ENCODE data around the gene SIPA1.
"Not testable (repeated sequence)": the region's sequence is repeated elsewhere in the genome, so short reads cannot be mapped to it uniquely, and the experiment has no call there.

SIPA1 gene

GRCh38 chr11:65623177-65623576 is 14.7 kb upstream of the SIPA1 start:
- DNase-seq (ENCODE audit: low spot score), result no peak

- DNase-seq (ENCODE audit: low spot score), result no peak
Observed at GRCh38 chr11:65623852-65624616, 13.9 kb upstream of the SIPA1 start.

- no peak for DNase-seq (ENCODE audit: low spot score)
Observed at GRCh38 chr11:65624931-65625627, 12.8 kb upstream of the SIPA1 start.

DNA sequence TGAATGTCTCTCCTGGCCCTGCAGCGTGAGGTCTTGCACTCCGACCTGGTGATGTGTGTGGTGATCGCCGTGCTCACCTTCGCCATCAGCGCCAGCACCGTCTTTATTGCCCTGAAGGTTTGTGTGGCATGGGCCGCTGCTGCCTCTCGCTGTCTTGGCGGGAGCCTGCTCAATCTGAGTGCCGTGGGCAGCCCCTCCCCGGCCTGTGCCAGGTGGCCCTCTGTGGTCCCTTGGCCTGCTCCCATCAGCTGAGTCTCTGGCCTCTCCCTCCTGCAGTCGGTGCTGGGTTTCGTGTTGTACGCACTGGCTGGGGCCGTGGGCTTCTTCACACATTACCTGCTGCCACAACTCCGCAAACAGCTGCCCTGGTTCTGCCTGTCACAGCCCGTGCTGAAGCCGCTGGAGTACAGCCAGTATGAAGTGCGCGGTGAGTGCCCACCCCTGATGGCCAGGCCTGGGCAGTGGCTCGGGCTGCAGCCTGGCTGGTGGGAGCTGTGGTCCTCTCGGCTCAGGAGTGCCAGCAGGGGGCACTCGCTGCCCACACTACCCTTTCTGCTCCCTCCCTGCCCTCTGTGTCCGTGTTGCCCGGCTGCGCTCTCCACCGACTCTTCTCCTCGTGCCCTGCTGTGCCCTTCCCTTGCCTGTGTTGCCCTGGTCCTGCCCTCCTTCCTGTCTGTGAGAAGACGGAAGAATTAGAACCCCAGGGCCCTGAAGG is 12.1 kb upstream of the SIPA1 start:
- peak; percentile 84 for DNase-seq (ENCODE audit: low spot score)

GRCh38 chr11:65627202-65627601 is 10.7 kb upstream of the SIPA1 start:
- no peak for DNase-seq (ENCODE audit: low spot score)

GRCh38 chr11:65629579-65629978 is 8.3 kb upstream of the SIPA1 start:
- DNase-seq (ENCODE audit: low spot score), result no peak

DNA sequence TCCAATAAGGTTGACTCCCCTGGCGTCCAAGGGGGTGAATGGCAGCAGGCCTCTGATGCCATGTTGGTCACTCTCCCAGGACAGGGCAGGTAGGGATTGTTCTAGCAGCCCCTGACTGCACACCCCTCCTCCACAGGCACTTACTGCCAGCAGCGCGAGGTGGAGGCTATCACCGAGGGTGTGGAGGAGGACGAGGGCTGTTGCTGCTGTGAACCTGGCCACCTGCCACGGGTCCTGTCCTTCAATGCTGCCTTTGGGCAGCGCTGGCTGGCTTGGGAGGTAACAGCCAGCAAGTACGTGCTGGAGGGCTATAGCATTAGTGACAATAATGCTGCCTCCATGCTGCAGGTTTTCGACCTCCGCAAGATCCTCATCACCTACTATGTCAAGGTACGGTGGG is 7.7 kb upstream of the SIPA1 start:
- no peak for DNase-seq (ENCODE audit: low spot score)

GRCh38 chr11:65633390-65634108 is 4.4 kb upstream of the SIPA1 start:
- DNase-seq (ENCODE audit: low spot score), result no peak

- DNase-seq (ENCODE audit: low spot score), result no peak
Observed at GRCh38 chr11:65634109-65634436, 3.8 kb upstream of the SIPA1 start.

DNA sequence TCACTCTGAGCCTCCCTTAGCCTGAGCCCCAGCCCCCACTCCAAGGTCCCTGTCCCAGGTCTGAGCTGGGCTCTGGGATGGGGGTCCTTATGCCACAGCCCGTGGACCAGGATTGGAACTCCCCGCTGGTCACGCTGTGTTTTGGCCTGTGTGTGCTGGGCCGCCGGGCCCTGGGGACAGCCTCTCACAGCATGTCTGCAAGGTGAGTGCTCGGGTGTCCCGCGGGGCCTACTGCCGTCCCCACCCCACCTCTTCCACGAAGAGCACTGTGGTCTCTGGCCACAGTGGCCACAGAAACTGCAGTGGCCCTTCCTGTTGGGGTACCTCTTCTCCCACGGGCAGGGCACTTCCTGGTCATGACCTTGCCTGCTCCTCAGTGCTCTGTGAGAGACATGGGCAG is 3.5 kb upstream of the SIPA1 start:
- DNase-seq (ENCODE audit: low spot score), result no peak

DNA sequence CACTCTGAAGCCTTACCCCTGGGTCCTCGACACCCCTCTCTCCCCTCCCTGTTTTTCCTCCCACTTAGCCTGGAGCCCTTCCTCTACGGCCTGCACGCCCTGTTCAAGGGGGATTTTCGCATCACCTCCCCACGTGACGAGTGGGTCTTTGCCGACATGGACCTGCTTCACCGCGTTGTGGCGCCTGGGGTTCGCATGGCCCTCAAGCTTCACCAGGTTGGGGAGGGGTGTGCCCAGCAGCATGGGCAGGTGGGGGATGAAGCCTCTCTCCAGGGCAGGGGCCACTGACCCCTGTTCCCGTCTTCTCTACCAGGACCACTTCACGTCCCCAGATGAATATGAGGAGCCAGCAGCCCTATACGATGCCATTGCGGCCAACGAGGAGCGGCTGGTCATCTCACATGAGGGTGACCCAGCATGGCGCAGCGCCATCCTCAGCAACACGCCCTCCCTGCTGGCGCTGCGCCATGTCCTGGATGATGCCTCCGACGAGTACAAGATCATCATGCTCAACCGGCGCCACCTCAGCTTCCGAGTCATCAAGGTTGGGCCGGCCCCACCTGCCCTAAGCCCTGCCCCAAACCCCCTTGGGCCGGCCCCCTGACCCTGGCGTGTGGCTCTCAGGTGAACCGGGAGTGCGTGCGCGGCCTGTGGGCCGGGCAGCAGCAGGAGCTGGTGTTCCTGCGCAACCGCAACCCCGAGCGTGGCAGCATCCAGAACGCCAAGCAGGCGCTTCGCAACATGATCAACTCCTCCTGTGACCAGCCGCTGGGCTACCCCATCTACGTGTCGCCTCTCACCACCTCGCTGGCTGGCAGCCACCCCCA is 2.8 kb upstream of the SIPA1 start:
- peak; percentile 73 for DNase-seq (ENCODE audit: low spot score)

DNA sequence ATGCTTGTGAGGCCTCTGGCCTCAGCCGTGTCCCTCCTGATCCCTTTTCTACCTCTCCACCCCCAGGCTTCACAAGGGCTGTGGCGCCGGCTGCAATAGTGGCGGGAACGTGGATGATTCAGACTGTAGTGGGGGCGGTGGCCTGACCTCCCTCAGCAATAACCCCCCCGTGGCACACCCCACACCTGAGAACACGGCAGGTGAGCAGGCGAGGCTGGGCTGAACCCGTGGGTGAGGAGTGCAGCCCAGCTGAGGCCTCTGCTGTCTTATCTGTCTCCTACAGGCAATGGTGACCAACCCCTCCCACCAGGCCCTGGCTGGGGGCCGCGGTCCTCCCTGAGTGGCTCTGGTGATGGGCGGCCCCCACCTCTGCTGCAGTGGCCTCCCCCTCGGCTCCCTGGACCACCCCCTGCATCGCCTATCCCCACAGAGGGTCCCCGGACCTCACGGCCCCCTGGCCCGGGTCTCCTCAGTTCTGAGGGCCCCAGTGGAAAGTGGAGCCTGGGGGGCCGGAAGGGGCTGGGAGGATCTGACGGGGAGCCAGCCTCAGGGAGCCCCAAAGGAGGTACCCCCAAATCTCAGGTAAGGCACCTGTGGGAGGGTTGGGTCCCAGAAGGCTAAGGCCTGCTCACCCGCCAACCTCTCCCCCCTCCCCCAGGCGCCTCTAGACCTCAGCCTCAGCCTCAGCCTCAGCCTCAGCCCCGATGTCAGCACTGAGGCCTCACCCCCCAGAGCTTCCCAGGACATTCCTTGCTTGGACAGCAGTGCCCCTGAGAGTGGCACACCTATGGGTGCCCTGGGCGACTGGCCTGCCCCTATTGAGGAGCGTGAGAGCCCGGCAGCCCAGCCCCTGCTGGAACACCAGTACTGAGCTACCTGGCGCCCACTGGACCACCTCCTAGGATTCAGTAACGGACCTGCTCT is 1.5 kb upstream of the SIPA1 start:
- DNase-seq (ENCODE audit: low spot score), result peak; percentile 82

GRCh38 chr11:65637032-65637557 is 806 bp upstream of the SIPA1 start:
- no peak for DNase-seq (ENCODE audit: low spot score)

GRCh38 chr11:65639228-65639597 is 1.3 kb downstream of the SIPA1 start:
- not testable (repeated sequence) for DNase-seq (ENCODE audit: low spot score)

DNA sequence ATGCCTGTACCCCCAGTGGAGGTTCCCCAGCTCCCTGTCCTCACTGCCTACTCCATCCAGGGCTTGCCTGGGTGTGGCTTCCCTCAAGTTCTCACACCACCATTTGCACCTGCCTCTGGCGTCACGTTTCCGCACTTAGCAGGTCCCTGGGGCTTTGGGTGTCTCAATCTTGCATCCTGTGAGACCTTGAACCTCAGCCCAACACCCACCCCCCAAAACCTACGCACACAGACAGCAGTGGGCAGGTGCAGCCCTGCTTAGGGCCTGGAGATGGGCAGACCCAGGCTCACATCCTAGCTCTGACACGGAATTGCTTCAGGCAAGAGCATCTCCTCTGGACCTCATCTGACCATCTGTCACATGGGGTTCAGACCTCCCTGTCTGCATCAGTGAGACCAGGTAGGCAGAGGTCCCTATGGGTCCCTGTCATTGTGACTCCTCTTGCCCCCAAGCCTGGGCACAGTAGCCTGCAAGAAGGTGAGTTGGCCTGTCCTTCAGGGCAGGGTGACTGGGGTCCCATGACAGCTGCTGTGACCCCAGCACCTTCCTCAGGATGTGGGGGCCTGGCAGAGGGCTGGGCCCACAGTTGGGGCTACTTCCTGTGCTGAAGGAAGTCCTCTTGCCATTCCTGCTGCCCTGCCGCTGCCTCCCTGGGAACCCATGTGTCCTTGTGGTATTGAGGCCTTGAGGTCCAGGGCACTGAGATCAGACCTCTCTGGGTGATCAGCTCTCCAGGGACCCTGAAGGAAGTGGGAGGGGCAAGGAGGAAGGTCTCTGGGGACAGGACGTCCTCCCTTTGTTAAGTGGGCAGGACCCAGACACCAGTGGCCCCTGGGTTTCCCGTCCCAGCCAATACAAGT is 2.0 kb downstream of the SIPA1 start:
- DNase-seq (ENCODE audit: low spot score), result no peak

GRCh38 chr11:65640483-65641296 is 2.8 kb downstream of the SIPA1 start:
- DNase-seq (ENCODE audit: low spot score), result no peak

- no peak for DNase-seq (ENCODE audit: low spot score)
Observed at GRCh38 chr11:65641297-65642013, 3.6 kb downstream of the SIPA1 start.

Data from hematopoietic multipotent progenitor cell treated with erythropoietin and hydrocortisone succinate and interleukin-3 and kit ligand, for 17 days (in vitro differentiated cells).